HL-60 (cell line): Measurements from ENCODE around the gene LDLRAD3.

Experiments used
- CTCF ChIP-seq: IDR thresholded peaks from one replicate; pipeline ENCODE4 v1.5.1; 2011; ENCODE audit warnings: low read length, control low read depth, inconsistent platforms; ENCODE audit not compliant: insufficient read depth
- POLR2AphosphoS5 ChIP-seq: IDR thresholded peaks from 2 replicates; pipeline ENCODE4 v1.6.1; 2012; ENCODE audit warnings: low read depth
- REST ChIP-seq: IDR thresholded peaks from 2 replicates; pipeline ENCODE4 v1.6.1; 2012; ENCODE audit warnings: low read depth; ENCODE audit not compliant: insufficient replicate concordance
- SPI1 ChIP-seq: IDR thresholded peaks from 2 replicates; pipeline ENCODE4 v1.6.1; 2012; ENCODE audit warnings: low read depth, mild to moderate bottlenecking, borderline replicate concordance

GRCh38 chr11:36214480-36214879, 270.6 kb downstream of the LDLRAD3 start:
- TF ChIP-seq REST: no peak
- TF ChIP-seq CTCF: no peak
- TF ChIP-seq POLR2AphosphoS5: no peak
- no peak for TF ChIP-seq SPI1
